Kidney (tissue), 14 donors: ENCODE measurements around the gene CSRNP2. TPM values are rescaled to one million over a fixed set of nuclear protein-coding genes. Genes with fewer than 3 reads are reported as not detected.

Experiments
- DNase-seq, 5 donors: peaks; one replicate each; pipeline ENCODE4 v3.0.0-alpha.2; 2013 to 2020
- FAIRE-seq: peaks from 2 replicates; lab custom pipeline; 2012; peaks lifted over from hg19 to GRCh38; lab: Jason Lieb, UNC
- H3K27ac ChIP-seq, 2 donors: one replicate each; pipeline ENCODE4 v1.7.0; 2013; ENCODE audit warnings: low read depth in 2 of 2, low read length in 2 of 2, inconsistent platforms in 1 of 2
- H3K27me3 ChIP-seq: one replicate; pipeline ENCODE4 v1.7.1; 2013; ENCODE audit warnings: low read length, inconsistent platforms; ENCODE audit not compliant: control insufficient read depth, insufficient read depth
- H3K36me3 ChIP-seq, 3 donors: one replicate each; pipeline versions ENCODE4 v1.7.0 to v1.7.1; 2013; ENCODE audit warnings: low read length in 3 of 3, control low read depth in 1 of 3, inconsistent platforms in 1 of 3; ENCODE audit not compliant: insufficient read depth in 3 of 3, control insufficient read depth in 2 of 3
- H3K4me1 ChIP-seq, 3 donors: one replicate each; pipeline versions ENCODE4 v1.7.0 to v1.7.1; 2013; ENCODE audit warnings: low read length in 3 of 3, inconsistent platforms in 1 of 3, low read depth in 1 of 3; ENCODE audit not compliant: control insufficient read depth in 2 of 3, insufficient read depth in 2 of 3
- H3K4me3 ChIP-seq, 3 donors: one replicate each; pipeline versions ENCODE4 v1.7.0 to v1.8.1; 2013; ENCODE audit warnings: low read length in 3 of 3, control low read depth in 1 of 3, inconsistent platforms in 1 of 3
- H3K9ac ChIP-seq, 3 donors: one replicate each; pipeline versions ENCODE4 v1.7.0 to v1.7.1; 2013; ENCODE audit warnings: low read length in 3 of 3, control low read depth in 1 of 3, inconsistent platforms in 1 of 3
- H3K9me3 ChIP-seq, 3 donors: one replicate each; pipeline versions ENCODE4 v1.7.0 to v1.7.1; 2013; ENCODE audit warnings: low read length in 3 of 3, control low read depth in 1 of 3, inconsistent platforms in 1 of 3; ENCODE audit not compliant: control insufficient read depth in 2 of 3, insufficient read depth in 1 of 3
- CTCF ChIP-seq: IDR thresholded peaks from 3 replicates; pipeline ENCODE4 v1.5.1; 2012; ENCODE audit warnings: mild to moderate bottlenecking, moderate library complexity, borderline replicate concordance; ENCODE audit not compliant: insufficient read depth; ENCODE audit errors: extremely low read depth
- intact Hi-C: fragments of 100-400 bp; cut with DNase I; formaldehyde crosslinking; loops from one replicate; pipeline ENCODE4 v1.11.1; 2022
- polyA plus RNA-seq: library from polyadenylated mRNA; stranded (reverse); fragments of 350-450 nt; fragmentation: Illumina TruSeq; extraction: RNeasy Lipid Tissue Mini Kit (QIAGEN cat#74804); gene quantifications from one replicate; pipeline ENCODE4 v1.2.3, GENCODE V29; 2014; ENCODE audit warnings: low read depth, low replicate concordance; ENCODE audit not compliant: insufficient read depth
- total RNA-seq: library from RNA; stranded (reverse); fragmentation: NEBNext Ultra II Directional; extraction: Animal tissue kit (Norgen Biotek cat#: 25700); gene quantifications from one replicate; pipeline ENCODE4 v1.2.1, GENCODE V29; 2021
- donor health status: control.
- donor health status: control.
- donor health status: control.
- donor health status: control.
- donor health status: control.
- donor health status: DM: yes; HTN: yes; CAD: no.
- donor health status: Normal renal cell carcinoma (clear cell type).

CSRNP2 gene
- total and polyA plus RNA-seq, 2 donors from 2014 or later, result 8.5 to 29.6 TPM

GRCh38 chr12:51076236-51076930, 7.0 kb downstream of the CSRNP2 start:
- Histone ChIP-seq H3K9me3 (no peaks in the 10 kb centered on the region), H3K27me3 (no peaks in the 10 kb centered on the region), H3K27ac (no peak overlapping the region), H3K9ac (no peak overlapping the region), H3K4me1 (peaks cover 0 to 8% (median 0%) of the 10 kb centered on the region in 3 donors), H3K4me3 (no peak overlapping the region), H3K36me3 (peaks cover 0 to 9% (median 7%) of the 10 kb centered on the region in 3 donors)
- intact Hi-C loops, result no loop called here
- FAIRE-seq, result no peak
- DNase-seq, result no peak
- TF ChIP-seq CTCF, result no peak

- Histone ChIP-seq H3K4me3 (no peak overlapping the region), H3K9ac (no peak overlapping the region), H3K27ac (no peak overlapping the region), H3K9me3 (no peaks in the 10 kb centered on the region), H3K27me3 (no peaks in the 10 kb centered on the region), H3K4me1 (peaks cover 0 to 8% (median 0%) of the 10 kb centered on the region in 3 donors), H3K36me3 (peaks cover 0 to 12% (median 9%) of the 10 kb centered on the region in 3 donors)
- DNase-seq (no peak), FAIRE-seq (no peak)
- no peak for TF ChIP-seq CTCF
- intact Hi-C loops, result no loop called here
These were observed 8.0 kb downstream of the CSRNP2 start for GRCh38 chr12:51075390-51075789.

- Histone ChIP-seq H3K4me1 (peaks cover 0 to 5% (median 0%) of the 10 kb centered on the region in 3 donors), H3K9ac (no peak overlapping the region), H3K27me3 (no peaks in the 10 kb centered on the region), H3K4me3 (no peak overlapping the region), H3K9me3 (no peaks in the 10 kb centered on the region), H3K36me3 (peaks cover 0 to 24% (median 22%) of the 10 kb centered on the region in 3 donors), H3K27ac (no peak overlapping the region)
- intact Hi-C loops, result no loop called here
- no peak for FAIRE-seq
- TF ChIP-seq CTCF, result no peak
- peak in 3 of 5 donors; percentile 41 to 57 (median 47) for DNase-seq
These were observed 11.7 kb downstream of the CSRNP2 start for GRCh38 chr12:51071663-51072062.
